SK-N-SH (cell line): ENCODE measurements around the gene SLC36A2. TPM values are rescaled to one million over a fixed set of nuclear protein-coding genes. Genes with fewer than 3 reads are reported as not detected.

Experiments used
- CTCF ChIA-PET: fragments of 300-600, 350-600 bp; formaldehyde crosslinking; extraction: SDS; loops from one replicate; lab custom pipeline; 2021; lab: Yijun Ruan, JAX
- POLR2A ChIA-PET: fragments of 350-600 bp; sonication (Branson Sonifier 250); formaldehyde crosslinking; extraction: SDS; loops from one replicate; lab custom pipeline; 2020; ENCODE audit warnings: antibody characterized with exemption, inconsistent platforms; lab: Yijun Ruan, JAX
- DNase-seq: peaks from one replicate; pipeline ENCODE4 v3.0.0; 2012
- H2AFZ ChIP-seq: fragments of 200-600 bp; sonication (generic); 2 replicates; pipeline ENCODE4 v1.8.1; 2016; ENCODE audit warnings: antibody characterized with exemption, mild to moderate bottlenecking, low read depth
- H3F3A ChIP-seq: fragments of 200-600 bp; sonication (generic); replicated peaks from 2 replicates; pipeline ENCODE3; 2016; ENCODE audit warnings: antibody characterized with exemption, mild to moderate bottlenecking; ENCODE audit not compliant: insufficient read depth
- H3K27ac ChIP-seq, 2 experiments: fragments of 200-500 bp in 1 of 2; fragments of 200-600 bp in 1 of 2; sonication (Bioruptor generic) in 1 of 2; sonication (generic), shearing (Covaris generic) in 1 of 2; 2 replicates each; pipeline versions ENCODE4 v1.5.1 to v1.6.1; 2014 to 2016; ENCODE audit warnings: low read depth in 2 of 2, inconsistent platforms in 1 of 2, low read length in 1 of 2, mild to moderate bottlenecking in 1 of 2, mixed read lengths in 1 of 2
- H3K27me3 ChIP-seq: fragments of 200-600 bp; sonication (generic), shearing (Covaris generic); 2 replicates; pipeline ENCODE4 v1.6.1; 2016; ENCODE audit warnings: mixed run types; ENCODE audit not compliant: insufficient read depth
- H3K36me3 ChIP-seq, 2 experiments: fragments of 200-500 bp in 1 of 2; fragments of 200-600 bp in 1 of 2; sonication (Bioruptor generic) in 1 of 2; sonication (generic) in 1 of 2; replicated peaks in 1 of 2; 2 replicates each; pipeline versions ENCODE3 to v1.5.1; 2014 to 2016; ENCODE audit warnings: low read length in 1 of 2, mild to moderate bottlenecking in 1 of 2; ENCODE audit not compliant: insufficient read depth in 2 of 2, control insufficient read depth in 1 of 2
- H3K4me1 ChIP-seq, 2 experiments: fragments of 200-500 bp in 1 of 2; fragments of 200-600 bp in 1 of 2; sonication (Bioruptor generic) in 1 of 2; sonication (generic), shearing (Covaris generic) in 1 of 2; 2 replicates each; pipeline versions ENCODE4 v1.5.1 to v1.6.1; 2014 to 2016; ENCODE audit warnings: low read depth in 1 of 2, low read length in 1 of 2, mixed run types in 1 of 2; ENCODE audit not compliant: insufficient read depth in 2 of 2, control insufficient read depth in 1 of 2
- H3K4me2 ChIP-seq: fragments of 200-600 bp; sonication (generic), shearing (Covaris generic); 2 replicates; pipeline ENCODE4 v1.6.1; 2017; ENCODE audit warnings: mixed run types
- H3K4me3 ChIP-seq, 2 experiments: fragments of 200-500 bp in 1 of 2; fragments of 200-600 bp in 1 of 2; sonication (Bioruptor generic) in 1 of 2; sonication (generic), shearing (Covaris generic) in 1 of 2; 2 replicates each; pipeline versions ENCODE4 v1.5.1 to v1.8.1; 2014 to 2016; ENCODE audit warnings: low read depth in 2 of 2, inconsistent platforms in 1 of 2, low read length in 1 of 2, mild to moderate bottlenecking in 1 of 2, mixed read lengths in 1 of 2, moderate library complexity in 1 of 2
- H3K79me2 ChIP-seq: fragments of 200-600 bp; sonication (generic); 2 replicates; pipeline ENCODE4 v1.8.1; 2017; ENCODE audit warnings: mild to moderate bottlenecking; ENCODE audit not compliant: insufficient read depth
- H3K9ac ChIP-seq: fragments of 200-600 bp; sonication (generic); 2 replicates; pipeline ENCODE4 v1.6.1; 2017; ENCODE audit warnings: mixed run types
- H3K9me2 ChIP-seq: fragments of 200-600 bp; sonication (generic); 2 replicates; pipeline ENCODE4 v1.6.1; 2017; ENCODE audit warnings: mixed run types
- H3K9me3 ChIP-seq: fragments of 200-600 bp; sonication (generic); 2 replicates; pipeline ENCODE4 v1.6.1; 2017; ENCODE audit warnings: mixed run types, mild to moderate bottlenecking, moderate library complexity
- H4K20me1 ChIP-seq: fragments of 200-600 bp; sonication (generic); 2 replicates; pipeline ENCODE4 v1.6.1; 2017; ENCODE audit warnings: mild to moderate bottlenecking, mixed run types; ENCODE audit not compliant: insufficient read depth
- CHD2 ChIP-seq: fragments of 150-350 bp; IDR thresholded peaks from 2 replicates; pipeline ENCODE4 v1.6.1; 2018; ENCODE audit warnings: low read length; ENCODE audit not compliant: partially characterized antibody
- ELF1 ChIP-seq: IDR thresholded peaks from 2 replicates; pipeline ENCODE4 v1.4.0; 2012
- EP300 ChIP-seq, 2 experiments: IDR thresholded peaks; 2 replicates each; pipeline versions ENCODE4 v1.4.0 to v1.6.1; 2012; ENCODE audit warnings: borderline replicate concordance in 1 of 2, low read depth in 1 of 2, low read length in 1 of 2
- FOSL2 ChIP-seq: IDR thresholded peaks from 2 replicates; pipeline ENCODE4 v1.4.0; 2012; ENCODE audit warnings: low read depth, mild to moderate bottlenecking, moderate library complexity, borderline replicate concordance
- FOXM1 ChIP-seq: IDR thresholded peaks from 2 replicates; pipeline ENCODE4 v1.4.0; 2012; ENCODE audit warnings: low read depth, mild to moderate bottlenecking
- JUND ChIP-seq: IDR thresholded peaks from 2 replicates; pipeline ENCODE4 v1.4.0; 2012
- MAX ChIP-seq: IDR thresholded peaks from 2 replicates; pipeline ENCODE4 v1.4.0; 2012; ENCODE audit warnings: low read depth
- PBX3 ChIP-seq: IDR thresholded peaks from 2 replicates; pipeline ENCODE4; 2012
- RAD21 ChIP-seq: IDR thresholded peaks from 2 replicates; pipeline ENCODE4 v1.6.1; 2012; ENCODE audit warnings: mild to moderate bottlenecking, low read length
- REST ChIP-seq: IDR thresholded peaks from 2 replicates; pipeline ENCODE4 v1.6.1; 2012; ENCODE audit warnings: mild to moderate bottlenecking, low read depth, low read length, moderate library complexity
- SIN3A ChIP-seq: IDR thresholded peaks from 2 replicates; pipeline ENCODE4 v1.6.1; 2012; ENCODE audit warnings: low read depth, mild to moderate bottlenecking, low read length, moderate library complexity, borderline replicate concordance
- TAF1 ChIP-seq: IDR thresholded peaks from 2 replicates; pipeline ENCODE4 v1.6.1; 2012; ENCODE audit warnings: low read depth, mild to moderate bottlenecking, low read length, moderate library complexity, borderline replicate concordance
- USF2 ChIP-seq: fragments of 150-350 bp; IDR thresholded peaks from 2 replicates; pipeline ENCODE4 v1.6.1; 2017; ENCODE audit warnings: antibody characterized with exemption, low read length, low read depth, borderline replicate concordance
- WGBS: methylation state at CpG from one replicate; pipeline ENCODE4 v1.1.6; 2017; ENCODE audit warnings: low lambda C conversion rate; 5-methylcytosine and 5-hydroxymethylcytosine counted together
- polyA plus RNA-seq, 3 experiments: library from polyadenylated mRNA; depleted of rRNA; stranded (reverse); fragments of >200 nt; gene quantifications; 2 replicates each; pipeline ENCODE4 v1.2.3, GENCODE V29; 2012

The SLC36A2 gene
- polyA plus RNA-seq, 1 of the 3 experiments (the other 2 are of a cell fraction) = not detected

- H3K9me3 ChIP-seq = no peaks in the 10 kb centered on the region
- WGBS = 22% methylated on average over 2 of the region's 2 CpGs
- ChIA-PET POLR2A (no interaction called here), CTCF (interaction anchor here (1.0 to 2.2 kb wide), 8 partner anchors 16 to 340 kb away, joined by 3 to 9 read pairs (median 3); no protein-coding TSS in a partner anchor)
- no peaks in the 10 kb centered on the region for H3K27me3 ChIP-seq
- no peaks in the 10 kb centered on the region for H3K36me3 ChIP-seq
- DNase-seq = no peak
- H3K27ac ChIP-seq = no peak overlapping the region
- no peak overlapping the region for H3K4me3 ChIP-seq
- H3K4me2 ChIP-seq = no peak overlapping the region
- no peak overlapping the region for H3K9ac ChIP-seq
- 0 out of 2 replicates have a peak overlapping the region, but pooled peaks have one; percentile 9 for H2AFZ ChIP-seq
- H3K9me2 ChIP-seq = no peaks in the 10 kb centered on the region
- no peaks in the 10 kb centered on the region for H3F3A ChIP-seq
- TF ChIP-seq ELF1 (no peak), SIN3A (no peak), FOSL2 (no peak)
- H3K79me2 ChIP-seq = no peaks in the 10 kb centered on the region
- no peaks in the 10 kb centered on the region for H3K4me1 ChIP-seq
- no peaks in the 10 kb centered on the region for H4K20me1 ChIP-seq
Measured at GRCh38 chr5:151318850-151319732, 28.3 kb downstream of the SLC36A2 start.

GRCh38 chr5:151317871-151318270 is 29.5 kb downstream of the SLC36A2 start:
- Histone ChIP-seq H3K27me3 (no peaks in the 10 kb centered on the region), H3K4me2 (no peak overlapping the region), H3K4me1 (no peaks in the 10 kb centered on the region), H4K20me1 (no peaks in the 10 kb centered on the region), H3F3A (no peaks in the 10 kb centered on the region), H3K27ac (no peak overlapping the region), H3K4me3 (no peak overlapping the region), H3K9me2 (no peaks in the 10 kb centered on the region), H2AFZ (no peak overlapping the region), H3K9ac (no peak overlapping the region), H3K9me3 (no peaks in the 10 kb centered on the region), H3K79me2 (no peaks in the 10 kb centered on the region), H3K36me3 (no peaks in the 10 kb centered on the region)
- 39% methylated on average over 2 of the region's 2 CpGs for WGBS
- ChIA-PET CTCF (interaction anchor here (1.1 to 2.2 kb wide), 6 partner anchors 40 to 334 kb away, joined by 3 to 9 read pairs (median 3); no protein-coding TSS in a partner anchor), POLR2A (no interaction called here)
- DNase-seq = no peak
- TF ChIP-seq SIN3A (no peak), EP300 (IDR thresholded peaks at IDR 0.05; ENCODE audit: borderline replicate concordance in 1 of 2, low read depth in 1 of 2, low read length in 1 of 2) (no peak), REST (no peak), JUND (no peak), TAF1 (no peak), CHD2 (no peak), RAD21 (no peak), FOXM1 (no peak), PBX3 (no peak), USF2 (no peak), MAX (no peak)
